Measurements from ENCODE around the gene CKS2.

- no peak for TF ChIP-seq POLR2A (IDR thresholded peaks at IDR 0.05)
- TF ChIP-seq CTCF (IDR thresholded peaks at IDR 0.05): no peak
Measured at GRCh38 chr9:89365532-89365912, 54.5 kb downstream of the CKS2 start.
